SKM-1 (cell line): ENCODE results near the gene TMEM63B.
A peak's percentile ranks its signal among the peaks of the same experiment; 100 is the strongest.
"Not testable (repeated sequence)": the region's sequence is repeated elsewhere in the genome, so short reads cannot be mapped to it uniquely, and the experiment has no call there.

Source experiments
- DNase-seq: peaks from one replicate; lab custom pipeline; 2025; ENCODE audit not compliant: unreplicated experiment; lab: John Stamatoyannopoulos, UW

TMEM63B gene

DNA sequence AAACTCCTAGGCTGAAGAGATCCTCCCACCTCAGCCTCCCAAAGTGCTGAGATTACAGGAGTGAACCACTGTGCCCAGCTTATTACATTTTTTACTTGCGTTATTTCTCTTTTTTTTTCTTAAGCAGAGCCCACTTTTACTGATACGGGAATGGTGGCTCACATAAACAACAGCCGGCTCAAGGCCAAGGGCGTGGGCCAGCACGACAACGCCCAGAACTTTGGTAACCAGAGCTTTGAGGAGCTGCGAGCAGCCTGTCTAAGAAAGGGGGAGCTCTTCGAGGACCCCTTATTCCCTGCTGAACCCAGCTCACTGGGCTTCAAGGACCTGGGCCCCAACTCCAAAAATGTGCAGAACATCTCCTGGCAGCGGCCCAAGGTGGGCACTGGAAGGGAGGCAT is 41.8 kb downstream of the TMEM63B start:
- DNase-seq, result no peak

- DNase-seq, result no peak
These were observed 42.7 kb downstream of the TMEM63B start for GRCh38 chr6:44169886-44170570.

GRCh38 chr6:44171899-44172546 is 44.7 kb downstream of the TMEM63B start:
- DNase-seq, result no peak

- peak; percentile 66 for DNase-seq
These were observed 45.6 kb downstream of the TMEM63B start for GRCh38 chr6:44172731-44173500.

GRCh38 chr6:44176130-44176761 is 48.9 kb downstream of the TMEM63B start:
- no peak for DNase-seq

- no peak for DNase-seq
These were observed 49.6 kb downstream of the TMEM63B start for GRCh38 chr6:44176762-44177509.

DNA sequence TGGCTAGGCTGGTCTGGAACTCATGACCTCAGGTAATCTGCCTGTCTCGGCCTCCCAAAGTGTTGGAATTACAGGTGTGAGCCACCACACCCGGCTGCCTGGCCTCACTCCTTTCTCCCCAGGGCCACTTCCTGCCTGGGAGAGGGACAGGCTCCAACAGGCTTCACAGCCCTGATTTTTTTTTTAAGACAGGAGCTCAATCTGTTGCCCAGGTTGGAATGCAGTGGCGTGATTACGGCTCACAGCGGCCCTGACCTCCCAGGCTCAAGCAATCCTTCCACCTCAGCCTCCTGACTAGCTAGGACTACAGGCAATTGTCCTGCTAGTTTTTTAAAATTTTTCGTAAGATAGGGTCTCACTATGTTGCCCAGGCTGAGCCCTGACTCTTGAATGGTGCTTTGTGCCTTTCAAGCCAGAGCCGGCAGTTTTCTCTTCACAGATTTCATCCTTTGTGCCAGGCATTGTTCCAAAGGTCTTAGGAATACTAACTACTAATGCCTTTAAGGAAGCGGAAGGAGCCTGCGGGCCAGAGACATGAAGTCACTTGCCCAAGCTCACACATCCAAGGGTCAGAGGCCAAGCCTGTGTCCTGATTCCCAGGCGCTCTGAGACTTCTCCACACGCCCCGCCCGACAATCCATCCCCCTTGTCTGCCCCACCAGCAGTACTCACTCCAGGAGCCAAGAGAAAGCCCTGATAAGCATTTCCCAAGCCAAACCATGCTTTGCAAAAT is 50.5 kb downstream of the TMEM63B start:
- DNase-seq, result no peak

- DNase-seq, result no peak
These were observed 51.2 kb downstream of the TMEM63B start for GRCh38 chr6:44178424-44179071.

DNA sequence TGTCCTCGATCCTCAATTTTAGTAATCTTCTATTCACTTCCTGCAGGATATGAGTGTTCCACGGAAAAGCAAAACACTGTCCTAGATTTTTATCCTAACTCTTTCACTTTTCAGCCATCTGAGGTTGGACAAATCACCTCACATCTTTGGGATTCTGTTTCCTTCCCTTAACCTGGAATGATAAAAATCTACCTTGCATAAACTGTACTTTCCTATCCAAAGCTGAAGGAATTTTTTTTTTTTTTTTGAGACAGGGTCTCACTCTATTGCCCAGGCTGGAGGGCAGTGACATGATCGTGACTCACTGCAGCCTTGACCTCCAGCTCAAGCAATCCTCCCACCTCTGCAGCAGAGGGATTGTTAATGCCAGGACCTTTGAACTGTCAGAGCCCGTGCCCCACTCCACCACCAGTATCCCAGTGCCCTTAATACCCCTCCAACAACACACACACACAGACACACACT is 51.8 kb downstream of the TMEM63B start:
- no peak for DNase-seq

DNA sequence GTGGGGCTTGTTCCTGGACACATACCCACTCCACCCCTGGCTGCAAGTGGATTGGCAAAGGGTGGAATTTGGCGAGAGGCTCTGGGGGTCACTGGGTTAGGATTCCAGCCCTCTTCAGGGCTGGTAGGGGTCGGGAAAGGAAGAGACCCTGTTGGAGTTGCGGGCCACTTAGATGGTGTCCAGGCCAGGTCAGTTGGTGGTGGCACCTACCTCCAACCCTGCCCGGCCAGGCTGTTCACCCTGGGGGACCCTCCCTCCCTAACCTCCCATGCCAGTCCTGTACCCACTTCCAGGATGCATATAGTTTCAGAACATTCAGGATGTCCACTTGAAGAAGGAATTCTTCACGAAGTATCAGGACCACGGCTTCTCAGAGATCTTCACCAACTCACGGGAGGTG is 52.3 kb downstream of the TMEM63B start:
- no peak for DNase-seq

GRCh38 chr6:44180406-44180805 is 53.1 kb downstream of the TMEM63B start:
- DNase-seq, result no peak

GRCh38 chr6:44180886-44181285 is 53.5 kb downstream of the TMEM63B start:
- DNase-seq, result no peak

DNA sequence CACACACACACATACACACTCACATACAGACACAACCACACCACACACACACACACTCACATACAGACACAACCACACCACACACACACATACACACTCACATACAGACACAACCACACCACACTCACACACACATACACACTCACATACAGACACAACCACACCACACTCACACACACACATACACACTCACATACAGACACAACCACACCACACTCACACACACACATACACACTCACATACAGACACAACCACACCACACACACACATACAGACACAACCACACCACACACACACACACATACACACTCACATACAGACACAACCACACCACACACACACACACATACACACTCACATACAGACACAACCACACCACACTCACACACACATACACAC is 54.4 kb downstream of the TMEM63B start:
- DNase-seq, result not testable (repeated sequence)

DNA sequence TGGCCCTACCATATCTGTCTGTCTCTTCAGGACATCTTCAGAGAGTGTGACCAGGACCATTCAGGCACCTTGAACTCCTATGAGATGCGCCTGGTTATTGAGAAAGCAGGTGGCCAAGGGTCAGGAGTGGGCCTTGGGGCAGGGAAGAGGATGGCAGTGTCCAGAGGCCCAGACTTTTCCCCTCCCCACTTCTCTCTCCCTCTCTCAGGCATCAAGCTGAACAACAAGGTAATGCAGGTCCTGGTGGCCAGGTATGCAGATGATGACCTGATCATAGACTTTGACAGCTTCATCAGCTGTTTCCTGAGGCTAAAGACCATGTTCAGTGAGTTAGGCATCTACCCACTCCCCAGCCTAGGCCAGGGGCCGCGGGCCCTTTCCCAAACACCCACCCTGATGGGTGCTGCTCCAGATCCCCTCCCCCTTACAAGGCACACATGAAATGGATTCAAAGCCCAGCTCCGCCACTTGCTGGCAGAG is 55.6 kb downstream of the TMEM63B start:
- no peak for DNase-seq

- DNase-seq, result no peak
These were observed 56.4 kb downstream of the TMEM63B start for GRCh38 chr6:44183783-44184182.

DNA sequence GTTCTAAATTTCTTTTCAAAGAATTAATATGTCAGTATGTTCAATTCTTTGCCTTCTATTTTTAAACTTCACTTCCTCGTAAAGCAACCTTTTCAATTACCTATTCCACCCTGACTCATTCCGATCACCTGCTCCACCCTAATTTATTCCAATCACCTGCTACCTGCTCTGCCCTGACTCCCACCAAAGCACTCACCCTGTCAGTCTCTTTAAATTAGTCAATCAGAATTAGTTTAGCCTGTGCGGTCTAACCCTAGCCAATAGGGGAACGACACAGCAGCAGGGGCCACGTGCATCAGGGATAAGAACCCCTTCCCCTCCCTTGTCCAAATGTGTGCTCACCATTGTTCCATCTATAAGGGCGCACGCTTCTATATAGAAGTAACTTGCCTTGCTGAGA is 58.0 kb downstream of the TMEM63B start:
- not testable (repeated sequence) for DNase-seq

DNA sequence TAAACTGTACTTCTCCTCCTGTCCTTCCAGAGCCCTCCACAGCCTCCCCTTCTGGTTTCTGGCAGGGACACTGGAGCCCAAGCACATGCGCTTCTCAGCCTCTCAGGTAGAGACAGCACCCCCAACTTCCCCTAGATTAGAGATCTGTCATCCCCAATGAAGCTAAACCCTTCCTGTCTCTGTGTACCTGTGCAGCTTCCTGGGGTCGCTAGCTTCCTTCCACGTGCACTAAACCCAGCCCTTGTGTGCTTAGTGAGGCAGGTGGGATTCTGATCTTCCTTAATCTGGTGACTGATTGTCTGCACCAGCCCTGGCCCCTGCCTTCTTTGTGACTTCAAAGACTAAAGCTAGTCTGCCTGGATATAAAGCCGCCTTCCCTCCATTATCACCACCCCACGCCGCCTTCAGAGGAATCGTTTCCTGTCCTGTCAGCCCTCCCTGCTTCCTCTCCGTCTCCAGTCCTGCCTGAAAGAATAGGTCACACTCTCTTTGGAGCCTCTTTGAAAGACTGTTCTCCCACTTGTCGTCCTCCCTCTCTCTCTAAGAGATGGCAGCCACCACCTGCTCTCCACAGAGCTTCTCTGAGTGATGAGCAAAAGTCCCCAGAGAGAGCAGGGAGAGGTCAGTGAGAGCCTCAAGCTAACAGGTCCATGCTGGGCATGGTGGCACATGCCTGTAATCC is 58.7 kb downstream of the TMEM63B start:
- DNase-seq, result no peak

DNA sequence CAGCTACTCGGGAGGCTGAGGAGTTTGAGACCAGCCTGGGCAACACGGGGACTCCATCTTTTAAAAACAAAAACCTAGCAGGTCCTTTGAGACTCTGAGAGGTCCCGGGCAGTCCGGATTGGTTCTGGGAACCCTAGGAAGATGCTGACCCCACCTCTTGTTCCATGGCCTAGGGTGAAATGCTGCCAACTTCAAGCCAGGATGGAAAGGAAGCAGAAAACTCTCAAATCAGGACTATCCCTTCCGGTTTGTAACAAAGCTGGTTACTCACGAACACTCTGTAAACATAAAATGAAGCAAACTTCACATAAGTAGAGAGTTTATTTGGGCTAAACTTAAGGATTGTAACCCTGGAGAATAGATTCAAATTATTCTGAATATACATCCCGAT is 59.3 kb downstream of the TMEM63B start:
- no peak for DNase-seq

- DNase-seq, result no peak
These were observed 61.5 kb downstream of the TMEM63B start for GRCh38 chr6:44188819-44189218.
